ENCODE results near the gene SPOCK1.

SPOCK1 gene

DNA sequence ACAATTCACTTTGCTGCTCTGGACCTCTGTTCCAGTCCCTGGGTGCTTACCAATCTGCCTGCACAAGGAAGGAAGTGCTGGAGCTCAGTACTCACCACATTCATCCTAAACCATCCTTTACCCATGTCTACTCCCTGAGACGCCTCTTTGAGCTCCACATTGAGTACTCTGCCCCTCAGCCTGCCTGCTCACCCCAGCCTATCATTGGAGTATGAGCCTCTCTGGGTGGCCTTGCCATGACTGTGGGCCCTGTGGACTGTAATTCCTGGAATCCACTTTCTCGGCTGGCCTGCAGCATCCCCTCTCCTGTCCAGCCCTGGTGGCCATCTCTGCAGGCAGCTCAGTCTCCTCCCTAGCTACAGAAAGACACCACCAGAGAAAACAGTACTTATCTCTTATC lies 428.6 kb downstream of the SPOCK1 start:
- no peak for DNase-seq (ENCODE audit: low read depth)

DNA sequence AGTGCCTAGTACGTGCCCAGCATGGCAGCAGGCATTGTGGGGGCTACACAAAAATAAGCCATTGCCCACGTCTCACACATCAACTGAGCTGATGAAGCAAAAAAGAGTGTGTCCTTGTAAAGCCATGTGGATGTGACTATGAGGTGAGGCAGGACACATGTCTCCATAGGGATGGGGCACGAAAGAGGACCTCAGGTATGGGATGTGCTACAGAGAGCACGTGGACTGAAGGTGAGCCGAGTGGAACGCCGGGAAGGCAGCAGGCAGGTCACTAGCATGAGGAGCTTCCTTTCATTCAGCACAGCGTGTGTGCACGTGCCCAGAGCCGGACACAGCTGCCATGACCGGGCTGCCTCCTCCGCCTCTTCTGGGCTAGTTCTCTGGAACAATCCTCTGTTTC lies 429.8 kb downstream of the SPOCK1 start:
- no peak for DNase-seq (ENCODE audit: low read depth)

DNA sequence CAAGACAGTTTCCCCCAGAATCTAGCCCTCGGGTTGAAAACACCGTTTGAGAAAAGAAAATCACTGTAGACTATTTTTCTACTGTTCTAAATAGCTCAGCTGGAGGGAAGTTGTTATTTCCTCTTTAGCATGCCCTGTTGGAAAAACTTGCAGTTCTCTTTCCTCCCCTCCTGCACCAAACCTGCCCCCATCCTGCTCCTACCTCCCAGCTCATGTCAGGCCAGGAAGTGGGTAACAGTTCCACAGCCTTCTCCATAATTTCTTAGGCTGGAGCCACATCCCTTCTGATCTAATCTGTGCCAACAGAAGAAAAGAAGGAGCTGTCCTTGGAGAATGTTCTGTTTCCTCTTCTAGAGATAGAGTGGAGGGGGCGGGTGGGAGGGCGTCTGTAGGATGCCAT lies 437.7 kb downstream of the SPOCK1 start:
- DNase-seq (ENCODE audit: low read depth) = no peak

DNA sequence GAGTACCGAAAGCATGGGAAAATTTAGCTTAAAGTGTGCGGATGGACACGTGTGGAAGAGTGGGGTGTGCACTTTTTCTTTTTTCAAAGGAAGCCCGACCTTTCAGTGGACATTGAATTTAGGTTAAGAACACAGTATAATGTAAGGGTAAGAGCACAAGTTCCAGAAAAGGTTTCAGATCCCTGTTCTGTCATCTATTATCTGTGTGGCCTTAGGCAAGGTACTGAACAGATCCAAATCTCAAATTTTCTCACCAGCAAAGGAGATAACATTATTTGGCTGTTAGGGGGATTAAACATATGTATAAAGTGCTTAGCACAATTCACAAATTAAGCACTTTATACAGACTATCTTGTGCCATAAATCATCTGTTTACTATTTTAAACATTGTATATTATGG lies 441.0 kb downstream of the SPOCK1 start:
- DNase-seq (ENCODE audit: low read depth) = no peak

DNA sequence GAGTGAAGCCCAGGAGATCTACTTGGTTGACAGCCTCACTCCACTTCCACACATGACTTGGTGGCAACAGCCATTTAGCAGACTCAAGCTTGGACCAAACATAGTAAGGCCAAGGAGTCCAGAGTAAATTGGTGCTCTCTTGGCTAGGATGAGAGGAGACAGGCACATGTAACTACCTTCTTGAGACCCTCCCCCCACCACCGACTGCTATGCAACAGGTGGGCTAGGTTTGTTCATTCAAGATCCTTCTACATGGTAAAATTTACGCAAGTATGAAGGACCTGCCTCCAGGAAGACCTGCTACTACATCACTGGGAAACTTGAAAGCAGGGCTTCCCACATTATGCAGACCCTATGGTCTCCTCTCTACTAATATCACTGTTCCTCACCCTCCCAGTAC lies 442.4 kb downstream of the SPOCK1 start:
- no peak for DNase-seq (ENCODE audit: low read depth)

DNA sequence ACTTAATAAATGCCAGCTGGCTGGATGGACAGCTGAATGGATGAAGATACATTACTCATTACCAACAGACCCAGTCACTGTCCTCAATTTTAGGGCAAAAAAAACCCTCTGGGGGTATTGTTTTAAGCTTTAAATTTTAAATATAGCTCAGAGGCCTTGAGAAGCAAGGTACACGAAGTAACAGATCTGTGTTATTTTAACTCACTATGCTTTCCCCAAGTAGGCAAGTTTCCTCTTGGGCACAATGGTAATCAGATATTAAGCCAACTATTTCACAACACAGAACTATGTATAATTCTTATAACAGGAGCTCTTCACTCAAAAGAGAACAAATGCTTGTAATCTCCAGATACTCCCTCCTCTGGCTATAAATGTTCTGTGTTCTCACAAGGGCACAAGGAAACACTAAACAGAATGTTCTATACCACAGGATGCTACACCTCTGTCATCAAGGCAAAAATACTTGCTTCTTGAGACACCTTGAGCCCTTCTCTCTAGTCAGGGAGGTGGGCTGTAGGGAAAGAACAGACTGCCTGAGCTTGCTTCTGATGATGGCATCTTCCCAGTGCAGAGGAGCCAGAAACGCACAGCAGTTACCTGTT lies 443.8 kb downstream of the SPOCK1 start:
- no peak for DNase-seq (ENCODE audit: low read depth)

DNA sequence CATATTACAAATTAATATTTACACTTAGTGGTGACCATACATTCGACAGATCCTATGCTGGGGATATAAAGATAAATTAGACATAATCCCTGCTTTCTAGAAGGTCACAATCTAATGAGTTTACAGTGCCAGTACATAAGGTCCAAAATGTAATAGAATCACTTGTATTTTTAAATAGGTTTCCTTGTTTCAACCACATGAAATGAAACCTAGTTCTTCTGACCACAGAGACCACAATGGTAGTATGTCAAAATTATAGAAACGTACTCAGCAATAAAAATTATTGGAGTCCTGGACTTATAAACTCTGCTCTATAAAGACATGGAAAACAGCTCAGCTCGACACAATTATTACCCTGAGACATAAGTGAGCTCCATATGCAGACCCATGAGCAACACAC lies 444.3 kb downstream of the SPOCK1 start:
- DNase-seq (ENCODE audit: low read depth) = no peak

DNA sequence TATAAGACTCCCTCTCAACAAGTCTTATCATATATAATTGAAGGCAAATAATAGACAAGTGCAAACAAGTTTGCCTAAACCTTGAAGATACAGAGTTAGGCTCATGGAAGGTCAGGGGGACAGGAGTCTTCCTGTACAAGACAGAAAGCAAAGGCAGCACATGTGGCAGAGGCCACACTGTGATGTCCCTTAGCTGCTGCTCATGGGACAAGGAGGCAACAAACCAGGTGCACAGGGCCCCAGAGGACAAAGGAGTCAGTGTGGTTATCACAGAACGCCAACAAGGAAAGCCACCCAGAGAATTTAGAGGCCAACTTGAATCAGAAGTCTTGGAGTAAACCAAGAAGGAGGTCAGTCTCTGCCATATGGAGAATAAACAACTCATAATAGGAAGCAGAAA lies 444.8 kb downstream of the SPOCK1 start:
- DNase-seq (ENCODE audit: low read depth) = no peak

DNA sequence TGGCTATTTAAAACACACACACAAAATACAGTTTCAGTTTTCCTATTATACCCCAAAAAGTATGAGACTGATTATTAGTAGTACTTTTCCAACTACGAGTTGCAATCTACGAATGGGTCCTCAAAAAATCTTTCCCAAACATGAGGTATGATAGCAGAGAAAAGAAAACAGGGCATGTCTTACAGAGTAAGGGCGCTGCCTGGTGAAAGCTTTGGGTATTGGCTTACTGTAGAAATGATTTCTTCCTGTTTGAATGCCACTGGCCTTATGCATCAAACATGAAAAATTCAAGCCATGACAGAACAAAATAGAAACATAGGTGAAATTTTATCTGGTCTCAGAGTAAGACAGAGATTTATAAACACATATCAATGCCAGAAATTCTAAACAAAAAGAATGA lies 448.0 kb downstream of the SPOCK1 start:
- DNase-seq (ENCODE audit: low read depth) = no peak

DNA sequence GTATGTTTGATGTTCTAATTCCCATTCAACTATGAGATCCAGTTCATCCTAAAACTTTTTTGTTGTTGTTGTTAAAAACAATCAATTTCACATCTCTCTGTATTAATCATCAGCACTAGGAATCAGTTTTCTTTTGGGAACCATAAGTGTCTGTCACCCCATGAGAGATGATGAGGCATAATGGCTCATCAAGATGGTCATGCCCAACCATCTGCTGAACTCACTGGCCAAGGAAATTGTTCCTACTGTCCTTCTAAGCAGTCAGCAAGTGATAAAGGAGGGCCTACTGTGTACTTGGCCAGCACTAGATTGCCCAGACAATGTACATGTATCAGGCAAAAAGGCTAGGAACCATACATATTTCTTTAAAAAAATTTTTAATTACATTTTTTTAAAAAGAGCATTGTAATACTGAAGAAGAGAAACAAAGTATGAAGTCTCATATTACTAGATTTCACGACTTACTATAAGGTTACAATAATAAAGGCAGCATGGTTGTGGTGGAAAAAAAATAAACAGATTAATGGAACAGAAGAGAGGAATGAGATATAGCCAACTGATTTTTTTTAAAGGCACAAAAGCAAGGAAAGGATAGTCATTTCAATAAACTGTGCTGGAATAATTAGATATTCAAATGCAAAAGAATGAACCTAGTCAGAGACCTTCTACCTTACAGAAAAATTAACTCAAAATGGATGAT lies 458.3 kb downstream of the SPOCK1 start:
- DNase-seq (ENCODE audit: low read depth) = no peak

DNA sequence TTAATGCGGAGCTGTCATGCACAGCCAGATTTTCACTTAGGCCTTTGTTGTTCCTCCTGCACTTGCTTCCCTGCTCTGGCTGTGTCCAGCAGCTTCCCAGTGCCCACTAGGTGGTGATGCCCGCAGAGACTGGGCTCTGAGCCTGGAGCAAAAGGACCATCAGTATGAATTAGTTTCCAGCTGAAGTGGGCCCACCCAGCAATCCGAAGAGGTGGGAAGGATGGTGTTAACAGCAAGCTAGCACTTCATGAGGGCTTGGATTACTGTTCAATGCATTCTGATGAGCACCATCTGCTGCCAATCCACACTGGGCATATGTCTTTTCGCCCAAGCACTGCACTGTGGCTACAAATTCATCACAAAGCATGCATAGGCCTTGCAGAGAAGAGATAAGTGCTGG lies 459.1 kb downstream of the SPOCK1 start:
- DNase-seq (ENCODE audit: low read depth) = no peak

DNA sequence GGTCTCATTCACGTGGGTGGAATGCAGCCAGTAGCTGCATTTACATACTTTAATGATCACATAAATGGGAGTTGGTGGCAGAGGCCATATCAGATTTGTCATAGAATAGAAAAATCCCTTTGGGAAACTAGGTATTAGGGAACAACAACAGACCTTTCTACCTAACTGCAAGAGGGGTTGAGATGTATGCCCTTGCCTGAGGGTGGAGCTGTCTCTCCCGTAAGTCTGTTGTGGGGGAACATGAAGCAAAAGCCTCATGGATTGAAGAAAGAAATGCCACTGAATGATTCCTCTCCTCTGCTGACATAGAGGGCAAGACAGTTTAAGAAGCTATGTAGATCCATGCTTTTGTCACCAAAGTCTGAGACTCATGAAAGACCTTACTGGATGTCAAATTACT lies 461.3 kb downstream of the SPOCK1 start:
- DNase-seq (ENCODE audit: low read depth) = no peak

DNA sequence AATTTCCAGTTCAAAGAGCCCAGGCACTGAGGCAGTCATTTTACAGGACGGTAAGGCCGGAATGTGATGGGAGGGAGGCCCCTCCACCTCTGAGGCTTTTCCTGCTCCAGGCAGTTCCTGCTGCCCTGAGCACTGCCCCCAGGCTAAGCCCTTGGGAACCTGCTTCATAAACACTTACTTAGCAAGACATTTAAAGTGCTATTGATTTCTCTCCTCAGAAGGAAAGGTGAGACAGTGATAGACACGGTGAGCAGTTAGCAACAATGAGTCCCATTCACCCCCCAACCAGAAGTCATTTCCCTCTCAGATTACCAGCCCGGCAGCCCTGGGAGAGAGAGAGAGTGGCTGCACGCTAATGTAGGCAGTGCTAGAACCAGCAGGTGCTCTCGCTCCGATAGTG lies 462.5 kb downstream of the SPOCK1 start:
- no peak for DNase-seq (ENCODE audit: low read depth)

DNA sequence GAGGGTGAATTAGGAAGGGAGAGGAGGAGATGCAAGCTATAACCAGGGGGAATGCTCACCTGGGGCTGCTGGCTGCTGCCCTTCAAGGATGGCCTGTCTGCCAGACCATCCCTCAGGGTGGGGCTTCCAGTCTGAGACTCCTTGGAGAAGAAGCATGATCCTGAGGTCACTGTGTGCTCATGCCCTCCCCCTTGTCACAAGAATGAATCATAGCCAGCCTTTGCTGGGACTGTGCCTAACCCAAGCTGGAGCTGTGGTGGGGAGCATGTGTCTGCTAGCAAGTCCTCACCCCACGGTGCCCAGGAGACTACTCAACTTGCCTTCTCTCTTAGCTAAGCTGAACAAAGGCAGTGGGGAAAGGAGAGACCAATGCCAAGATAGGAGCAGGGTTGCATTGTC lies 463.6 kb downstream of the SPOCK1 start:
- no peak for DNase-seq (ENCODE audit: low read depth)

DNA sequence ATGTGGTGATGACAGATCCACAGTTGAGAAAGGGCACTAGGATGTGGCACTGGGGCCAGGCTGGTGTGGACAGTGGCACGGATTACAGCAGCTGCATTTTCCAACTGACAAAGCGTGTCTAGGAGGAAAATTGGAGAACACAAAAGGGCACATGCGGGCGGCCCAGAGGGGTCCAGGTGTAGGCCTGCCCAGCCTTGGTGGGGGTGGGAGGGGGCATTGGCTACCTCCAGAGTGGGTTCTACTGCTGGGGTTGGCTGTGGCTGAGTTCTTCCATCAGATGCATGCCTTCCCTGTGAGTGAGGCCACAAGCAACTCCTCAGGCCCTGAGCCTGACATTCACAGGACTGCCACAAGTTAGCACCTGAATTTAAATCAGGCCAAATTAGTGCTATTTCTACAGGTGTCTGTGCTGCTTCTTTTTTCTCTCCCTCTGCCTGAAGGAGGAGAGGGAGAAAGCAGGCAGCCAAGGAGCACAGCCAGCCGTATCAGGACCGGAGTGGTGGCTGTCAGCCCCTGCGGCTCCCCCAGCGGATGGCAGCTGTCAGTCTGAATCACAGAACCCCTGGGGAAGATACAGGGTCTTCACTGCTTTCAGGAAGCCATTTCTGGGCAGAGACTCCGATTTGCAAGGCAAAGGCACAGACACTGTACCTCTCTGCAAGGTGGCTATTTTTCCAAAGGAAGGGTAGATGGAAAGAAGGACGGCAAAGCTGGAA lies 464.2 kb downstream of the SPOCK1 start:
- no peak for DNase-seq (ENCODE audit: low read depth)

DNA sequence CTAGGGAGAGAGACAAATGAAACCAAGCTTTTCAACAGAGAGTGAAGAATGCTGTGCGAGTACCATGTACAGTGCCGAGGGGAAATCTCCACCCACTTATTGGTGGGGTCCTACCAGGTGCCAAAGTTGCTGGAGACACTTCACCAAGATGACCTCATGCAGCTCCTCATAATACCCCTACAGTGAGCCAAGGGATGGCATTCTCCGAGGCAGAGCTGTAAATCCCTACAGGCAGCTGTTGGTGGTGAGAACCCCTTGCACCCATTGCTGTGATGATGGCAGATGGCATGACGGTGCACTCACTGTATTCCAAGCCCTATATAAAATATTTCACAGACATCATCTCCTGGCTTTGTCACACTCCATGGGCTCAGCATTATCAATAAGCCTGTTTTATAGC lies 464.9 kb downstream of the SPOCK1 start:
- no peak for DNase-seq (ENCODE audit: low read depth)

DNA sequence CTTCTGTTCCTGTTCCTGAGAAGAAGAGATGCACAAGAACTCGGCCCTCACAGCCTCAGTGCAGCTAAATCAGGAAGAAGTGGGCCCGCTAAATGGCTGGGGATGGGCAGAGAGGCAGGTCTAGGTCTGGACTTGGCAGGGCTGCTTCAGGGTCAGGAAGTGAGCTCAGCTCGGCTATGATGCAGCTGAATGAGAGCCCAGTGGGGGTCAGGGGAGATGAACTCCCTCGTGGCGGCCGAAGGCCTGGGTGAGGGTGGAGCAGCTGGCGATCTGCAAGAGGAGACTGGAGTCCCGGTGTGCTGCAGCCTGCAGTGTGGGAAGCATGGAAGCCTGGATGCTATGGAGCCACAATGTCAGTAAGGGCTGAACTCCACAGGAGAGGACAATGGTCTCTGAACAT lies 466.2 kb downstream of the SPOCK1 start:
- no peak for DNase-seq (ENCODE audit: low read depth)

DNA sequence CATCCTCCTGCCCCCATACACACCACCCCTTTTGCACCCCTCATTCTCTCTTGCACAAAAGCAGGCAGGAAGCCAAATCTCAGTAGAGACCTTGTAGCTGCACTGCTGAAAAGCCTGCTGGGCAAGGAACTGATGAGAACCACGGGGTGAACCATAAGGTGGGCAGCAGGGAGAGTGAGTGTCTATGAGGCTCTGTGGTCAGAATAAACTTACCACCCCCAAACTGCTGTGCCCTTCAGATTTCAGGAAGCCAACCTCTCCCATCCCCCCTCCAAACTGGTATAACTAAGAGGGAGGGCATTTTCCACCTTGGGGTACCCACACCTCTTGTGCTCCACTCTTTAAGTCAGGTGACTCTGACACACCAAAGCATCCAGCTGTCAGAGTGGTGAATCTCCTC lies 471.4 kb downstream of the SPOCK1 start:
- no peak for DNase-seq (ENCODE audit: low read depth)

DNA sequence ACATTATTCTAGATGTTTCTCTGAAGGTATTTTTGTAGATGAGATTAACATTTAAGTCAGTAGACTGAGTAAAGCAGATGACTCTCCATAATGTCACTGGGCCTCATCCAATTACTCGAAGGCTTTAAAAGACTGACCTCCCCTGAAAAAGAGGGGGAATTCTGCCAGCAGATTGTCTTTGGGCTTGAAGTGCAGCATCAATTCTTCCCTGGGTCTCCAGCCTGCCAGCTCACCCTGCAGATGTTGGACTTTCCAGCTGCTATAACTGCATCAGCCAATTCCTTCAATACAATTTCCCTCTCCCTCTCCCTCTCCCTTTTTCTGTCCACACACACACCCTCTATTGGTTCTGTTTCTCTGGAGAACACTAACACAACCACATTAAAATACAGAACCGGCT lies 472.8 kb downstream of the SPOCK1 start:
- no peak for DNase-seq (ENCODE audit: low read depth)

DNA sequence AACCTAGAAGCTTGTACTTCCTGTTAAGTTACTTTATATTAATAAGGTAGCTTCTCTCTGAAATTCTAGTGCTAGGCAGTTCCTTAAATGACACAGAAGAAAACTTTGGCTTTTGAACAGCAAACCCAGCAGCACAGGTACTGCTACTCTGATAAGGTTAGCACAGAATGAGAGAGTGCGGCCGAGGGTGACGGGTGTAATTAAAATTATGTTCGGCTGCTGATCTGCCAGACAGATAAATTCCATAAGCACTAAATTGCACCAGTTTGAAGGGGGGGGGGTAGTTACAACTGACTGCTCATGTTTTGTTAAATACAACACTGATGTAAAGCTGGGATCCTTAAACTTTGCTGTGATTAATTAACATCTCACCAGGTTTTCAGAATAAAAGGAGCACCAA lies 475.1 kb downstream of the SPOCK1 start:
- DNase-seq (ENCODE audit: low read depth) = no peak

DNA sequence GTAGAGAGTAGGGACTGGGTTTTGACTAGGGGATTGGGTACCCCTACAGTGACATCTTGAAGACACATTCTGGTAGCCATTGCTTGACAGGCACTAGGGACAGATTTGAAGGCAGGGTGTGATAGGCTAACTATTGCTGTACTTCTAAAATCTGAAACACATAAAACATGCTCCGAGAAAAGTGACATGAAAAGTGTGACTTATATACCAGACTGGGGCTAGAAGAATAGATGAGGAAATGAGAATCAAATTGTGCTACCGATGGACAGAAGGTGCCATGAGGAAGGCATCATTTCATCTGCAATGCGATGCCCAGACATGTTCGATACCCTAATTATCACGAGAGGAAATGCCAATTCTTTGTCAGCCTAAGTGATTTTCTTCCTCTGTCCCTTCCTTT lies 475.8 kb downstream of the SPOCK1 start:
- DNase-seq (ENCODE audit: low read depth) = no peak

DNA sequence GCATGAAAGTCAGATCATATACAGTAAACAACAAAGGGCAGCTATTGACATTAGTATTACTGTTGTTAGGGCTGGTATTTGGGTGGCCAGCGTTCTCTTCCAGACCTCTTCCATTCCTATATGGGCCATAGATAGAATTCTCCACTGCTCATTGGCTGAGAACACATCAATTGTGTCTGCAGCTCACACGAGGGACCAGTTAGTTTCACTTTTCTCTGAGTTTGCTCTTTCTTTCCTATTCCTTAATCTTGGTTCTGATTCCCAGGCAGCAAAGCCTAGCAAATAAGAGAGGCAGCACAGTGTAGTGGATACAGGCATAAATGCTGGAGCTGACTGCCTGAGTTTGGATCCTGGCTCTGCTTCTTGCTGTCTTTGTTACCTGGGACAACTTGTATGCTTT lies 476.4 kb downstream of the SPOCK1 start:
- DNase-seq (ENCODE audit: low read depth) = no peak

DNA sequence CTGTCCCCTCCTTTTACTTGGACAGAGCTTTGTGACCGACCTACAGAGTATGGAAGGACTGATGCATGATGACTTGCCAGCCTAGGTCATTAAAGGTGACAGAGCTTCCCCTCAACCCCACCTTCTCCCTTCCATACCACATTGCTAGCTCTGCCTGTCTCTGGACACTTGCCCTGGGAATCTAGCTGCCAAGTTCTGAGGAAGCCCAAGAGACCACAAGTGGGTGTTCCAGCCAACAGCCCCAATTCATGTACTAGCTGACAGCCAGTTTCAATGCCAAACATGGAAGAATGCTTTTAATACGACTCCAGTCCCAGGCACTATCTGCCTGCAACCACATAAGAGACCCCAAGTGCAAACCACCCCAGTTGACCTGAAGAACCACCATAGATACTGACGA lies 477.1 kb downstream of the SPOCK1 start:
- no peak for DNase-seq (ENCODE audit: low read depth)

DNA sequence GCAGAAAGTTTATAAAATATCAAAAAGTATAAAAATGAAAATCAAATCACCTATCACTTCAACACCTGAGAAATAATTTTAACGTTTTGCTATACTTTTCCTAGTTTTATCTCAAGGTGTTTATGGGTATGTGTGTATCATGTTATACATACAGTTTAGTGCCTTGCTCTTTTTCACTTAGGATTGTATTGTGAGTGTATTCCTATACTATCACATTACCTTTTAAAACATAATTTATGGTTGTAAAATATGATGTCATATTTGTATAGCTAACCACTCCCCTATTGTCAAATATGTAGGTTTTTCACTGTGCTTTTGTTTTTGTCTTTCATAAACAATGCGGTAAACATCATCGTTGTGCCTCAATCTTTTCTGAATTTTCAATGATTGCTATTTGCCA lies 479.9 kb downstream of the SPOCK1 start:
- DNase-seq (ENCODE audit: low read depth) = no peak

Data from activated T-cell treated with anti-CD3 and anti-CD28 coated beads for 24 hours (primary cell).